ENCODE measurements around the gene PON2. TPM values are rescaled to one million over a fixed set of nuclear protein-coding genes. Genes with fewer than 3 reads are reported as not detected.

The PON2 gene
- total and polyA plus RNA-seq, 2 of the 13 experiments (the other 11 are each of a cell fraction or from before 2014, with no cell fraction given): 202 to 217 TPM

DNA sequence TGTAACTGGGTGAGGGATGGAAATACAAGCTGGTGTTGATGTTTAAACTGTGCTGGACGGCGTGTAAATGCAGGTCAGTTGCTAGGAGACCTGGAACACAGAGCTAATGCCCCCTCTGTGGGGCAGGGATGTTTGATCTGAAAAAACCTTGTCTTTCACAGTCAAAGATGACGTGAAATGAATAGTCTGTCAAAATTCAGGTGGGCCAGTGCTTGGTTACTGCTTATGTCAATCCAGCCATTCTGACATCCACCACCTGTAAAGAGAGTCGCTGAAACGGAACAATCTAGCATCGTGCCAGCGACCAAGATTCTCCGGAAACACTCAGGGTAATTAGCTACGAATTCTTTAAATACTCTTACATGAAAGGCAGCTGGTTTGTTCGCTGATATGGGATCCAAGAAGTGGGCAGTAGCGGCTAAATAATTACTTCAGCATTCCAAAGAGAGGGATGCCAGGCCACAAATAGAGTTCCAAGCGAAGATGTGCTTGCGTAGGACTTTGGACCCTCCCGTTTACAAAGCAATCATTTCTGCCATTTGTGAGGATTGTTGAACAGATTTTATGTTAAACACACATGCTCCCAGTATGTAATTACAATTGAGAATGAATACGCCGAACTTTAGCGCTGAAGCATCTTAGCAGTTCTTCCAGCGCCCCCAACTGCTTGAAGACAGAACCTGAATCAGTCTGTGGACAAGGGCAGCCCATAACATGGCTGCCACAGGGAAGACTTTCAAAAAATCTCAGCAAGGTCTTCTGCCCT lies 43.6 kb upstream of the PON2 start:
- peak; percentile 77 for DNase-seq (ENCODE audit: low spot score)
- BruUV-seq (replicated peaks): no TSS peak
- TF ChIP-seq KLF15 (CRISPR knock-in tag; IDR thresholded peaks at IDR 0.05; ENCODE audit: borderline replicate concordance): no peak
- no peak for TF ChIP-seq ZXDC (CRISPR knock-in tag; IDR thresholded peaks at IDR 0.05)
- TF ChIP-seq ATF4 (CRISPR knock-in tag; IDR thresholded peaks at IDR 0.05): no peak
- no peak for TF ChIP-seq MLLT10 (CRISPR knock-in tag; IDR thresholded peaks at IDR 0.05)
- TF ChIP-seq MBD4 (IDR thresholded peaks at IDR 0.05; ENCODE audit: borderline replicate concordance, low read length): no peak
- TF ChIP-seq SALL1 (CRISPR knock-in tag; IDR thresholded peaks at IDR 0.05): no peak; the same call in 1 of the 2 replicates
- TF ChIP-seq PATZ1 (CRISPR knock-in tag; IDR thresholded peaks at IDR 0.05): no peak
- TF ChIP-seq NR1H2 (CRISPR knock-in tag; IDR thresholded peaks at IDR 0.05; ENCODE audit: borderline replicate concordance, low read depth): no peak
- TF ChIP-seq ARNT2 (CRISPR knock-in tag; IDR thresholded peaks at IDR 0.05; ENCODE audit: low read depth): no peak
- no peak for TF ChIP-seq MED8 (CRISPR knock-in tag; IDR thresholded peaks at IDR 0.05; ENCODE audit: insufficient replicate concordance)
- TF ChIP-seq ARID2 (CRISPR knock-in tag; IDR thresholded peaks at IDR 0.05; ENCODE audit: borderline replicate concordance): no peak

More for the DNA sequence above, 43.6 kb upstream of the PON2 start:
- FAIRE-seq (peak; percentile 91), ATAC-seq (peak; percentile 90)
- intact Hi-C loops (cut with micrococcal nuclease; ENCODE audit: unreplicated experiment) (loop anchor here (1.0 to 5.0 kb wide), 4 partner anchors 43 to 231 kb away; partner anchors contain the start of gene PON2), in situ Hi-C loops (cut with HindIII; ENCODE audit: extremely low pct_ligation_motif_present, low pct_unique_long_range_greater_than_20kb) (loop anchor here (5.0 kb wide), 3 partner anchors 36 to 136 kb away; partner anchors contain the start of gene PON3)
- 2% methylated on average over 18 of the region's 18 CpGs for WGBS (ENCODE audit: low lambda C conversion rate)
- peak overlapping the region; percentile 97 for H2AFZ ChIP-seq (ENCODE audit: low read length)
- H3K27me3 ChIP-seq (ENCODE audit: control insufficient read depth in 1 of 2, insufficient read depth in 2 of 2, low read length in 2 of 2): no peaks in the 10 kb centered on the region
- H3K4me3 ChIP-seq (replicated peaks in 1 of 3; ENCODE audit: insufficient read depth in 1 of 3, low read depth in 2 of 3, low read length in 3 of 3): peak overlapping the region; percentile 52 to 62 (median 53)
- H3K9me3 ChIP-seq (ENCODE audit: low read length): no peaks in the 10 kb centered on the region
- H4K20me1 ChIP-seq (ENCODE audit: insufficient read depth, low read length): no peaks in the 10 kb centered on the region
- H3K4me1 ChIP-seq (ENCODE audit: insufficient read depth, low read length): peaks cover 55% of the 10 kb centered on the region
- POLR2A ChIA-PET: interaction anchor here (1.1 to 5.2 kb wide), 8 partner anchors 9 to 136 kb away, joined by 4 to 38 read pairs (median 6); partner anchors contain the start of genes PON2 and PON3
- H3K4me2 ChIP-seq (ENCODE audit: low read depth, low read length): peak overlapping the region; percentile 89
- H3K9ac ChIP-seq (ENCODE audit: insufficient read depth, low read depth, low read length): peak overlapping the region; percentile 60
- H3K79me2 ChIP-seq (ENCODE audit: insufficient read depth, low read length): no peaks in the 10 kb centered on the region
- CTCF ChIA-PET (ENCODE audit: low intra/inter-chr PET ratio, low total read pairs): interaction anchor here (0.7 to 4.6 kb wide), 3 partner anchors 37 to 136 kb away, joined by 3 to 28 read pairs (median 21); partner anchors contain the start of gene PON3
- no peaks in the 10 kb centered on the region for H3K36me3 ChIP-seq (replicated peaks in 1 of 2; ENCODE audit: control insufficient read depth in 1 of 2, insufficient read depth in 2 of 2, low read length in 2 of 2)
- peak overlapping the region; percentile 69 for H3K27ac ChIP-seq (ENCODE audit: extremely low read length, insufficient read depth, low read length)

Measured in HepG2 (cell line).